Activated CD4-positive, CD25-positive, alpha-beta regulatory T cell treated with anti-CD3 and anti-CD28 coated beads, Interleukin-2, amount 50 U/mL, for 24 hours (primary cell): ENCODE results near the gene SHROOM2.
A peak's percentile ranks its signal among the peaks of the same experiment; 100 is the strongest.

Experiments
- ATAC-seq, 2 donors: fragments of 150-1000 bp; cut with Tn5 transposase; one replicate each; pipeline ENCODE4 v1.10.0; 2021; ENCODE audit warnings: mild to moderate bottlenecking in 1 of 2, moderate library complexity in 1 of 2

Gene SHROOM2

DNA sequence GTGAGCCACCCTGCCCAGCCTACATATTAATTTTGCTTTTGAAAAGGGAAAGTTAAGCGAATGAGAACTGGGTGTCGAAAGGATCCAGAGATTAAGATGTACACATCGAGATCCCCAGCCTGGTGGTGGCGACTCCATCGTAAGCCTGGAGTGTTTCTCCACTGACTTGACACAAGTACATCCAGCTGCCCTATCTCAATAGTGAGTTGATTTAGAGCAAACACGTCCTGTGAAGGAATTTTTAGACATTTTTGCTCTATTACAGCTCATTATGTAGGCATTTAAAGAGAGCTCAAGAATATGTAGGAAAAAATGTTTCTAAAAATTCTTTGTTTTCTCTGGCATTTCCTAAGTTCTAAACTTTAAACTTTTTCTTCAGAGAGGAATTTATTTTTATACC lies 169.3 kb downstream of the SHROOM2 start:
- no peak for ATAC-seq

DNA sequence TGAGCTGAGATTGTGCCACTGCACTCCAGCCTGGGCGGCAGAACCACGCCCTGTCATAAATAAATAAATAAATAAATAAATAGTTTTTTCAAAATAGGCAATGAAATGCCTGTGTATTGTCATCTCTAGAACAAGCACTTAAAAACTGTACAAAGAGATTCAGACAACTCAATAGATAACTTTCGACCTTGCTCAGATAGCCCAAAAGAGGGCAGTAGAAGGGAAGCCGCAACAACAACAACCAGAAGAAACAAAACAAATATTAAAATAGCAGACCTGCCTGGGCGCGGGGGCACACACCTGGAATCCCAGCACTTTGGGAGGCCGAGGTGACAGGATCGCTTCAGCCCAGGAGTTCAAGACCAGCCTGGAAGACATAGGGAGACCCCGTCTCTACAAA lies 171.5 kb downstream of the SHROOM2 start:
- no peak for ATAC-seq

DNA sequence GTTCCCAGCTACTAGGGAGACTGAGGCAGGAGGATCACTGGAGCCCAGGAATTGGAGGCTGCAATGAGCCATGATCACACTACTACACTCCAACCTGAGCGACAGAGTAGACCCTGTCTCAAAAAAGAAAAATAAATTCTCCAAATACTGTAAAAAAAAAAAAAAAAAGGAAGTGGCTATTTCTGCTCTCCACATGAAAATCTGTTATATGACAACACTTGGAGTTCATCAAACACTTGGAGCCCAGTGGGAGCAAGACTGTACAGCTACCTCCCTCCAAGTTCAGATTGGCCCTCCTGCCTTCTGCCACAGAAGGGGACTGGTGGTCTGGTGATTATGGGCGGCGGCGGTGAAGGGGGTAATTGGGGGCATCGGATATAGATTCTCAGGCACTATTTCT lies 172.0 kb downstream of the SHROOM2 start:
- ATAC-seq: no peak

DNA sequence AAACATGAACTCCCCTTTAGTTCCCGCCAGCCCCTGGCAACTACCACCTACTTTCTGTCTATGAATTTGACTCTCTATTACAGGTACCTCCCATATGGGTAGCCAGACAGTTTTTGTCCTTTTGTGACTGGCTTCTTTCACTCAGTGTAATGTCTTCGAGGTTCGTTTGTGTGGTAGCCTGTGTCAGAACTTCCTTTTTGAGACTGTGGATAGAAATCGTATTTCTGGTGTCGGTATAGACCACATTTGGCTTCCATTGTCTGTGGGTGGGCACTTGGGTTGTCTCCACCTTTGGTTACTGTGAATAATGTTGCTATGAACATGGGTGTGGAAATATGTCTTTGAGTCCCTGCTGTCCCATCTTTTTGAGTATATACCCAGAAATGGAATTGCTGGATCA lies 175.5 kb downstream of the SHROOM2 start:
- no peak for ATAC-seq

DNA sequence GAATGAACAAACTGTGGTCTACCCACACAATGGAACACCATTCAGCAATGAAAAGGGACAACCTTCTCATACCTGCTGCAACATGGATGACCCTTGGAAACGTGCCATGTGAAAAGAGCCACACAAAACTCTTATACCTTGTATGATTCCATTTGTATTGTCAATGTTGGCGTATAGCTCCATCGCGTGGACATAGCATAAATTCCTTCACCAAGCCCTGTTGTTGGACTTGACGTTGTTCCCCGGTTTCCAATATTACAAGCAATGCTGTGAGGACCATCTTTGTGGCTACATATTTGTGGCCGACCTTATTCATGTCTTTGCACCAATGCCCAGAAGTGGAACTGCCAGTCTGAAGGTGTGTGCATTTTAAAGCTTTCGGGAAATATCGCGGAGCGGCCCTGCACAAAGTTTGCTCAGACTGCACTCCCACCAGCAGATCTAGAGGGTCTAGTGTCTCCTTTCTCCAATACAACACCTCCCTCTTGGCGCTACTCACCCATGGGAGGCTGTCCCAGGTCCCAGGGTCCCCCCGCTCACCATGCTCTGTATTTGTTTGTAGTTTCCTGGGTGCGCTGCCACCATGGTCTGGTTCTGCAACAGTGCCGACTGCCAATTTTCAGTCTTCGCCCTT lies 180.7 kb downstream of the SHROOM2 start, which contains the start of gene CLDN34:
CLDN34 (plus strand) TSS at position 584 of the 634 bp plus-strand sequence; CDS start at position 584, 0 bp downstream.
- ATAC-seq: no peak

DNA sequence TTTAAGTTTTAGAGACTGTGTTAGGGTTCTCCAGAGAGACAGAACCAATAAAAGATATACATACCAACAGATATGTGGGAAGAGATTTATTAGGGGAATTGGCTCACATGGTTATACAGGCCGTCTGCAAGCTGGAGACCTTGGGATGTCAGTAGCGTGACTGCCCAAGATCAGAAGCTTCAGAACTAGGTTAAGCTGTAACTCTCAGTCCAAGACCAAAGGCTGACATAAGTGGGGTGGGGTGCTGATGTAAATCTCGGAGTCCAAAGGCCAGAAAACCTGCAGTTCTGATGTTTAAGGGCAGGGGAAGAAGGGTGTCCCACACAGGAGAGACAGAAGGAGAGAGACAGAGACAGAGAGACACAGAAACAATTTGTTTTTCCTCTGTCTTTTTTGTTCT lies 191.4 kb downstream of the SHROOM2 start:
- ATAC-seq: no peak

DNA sequence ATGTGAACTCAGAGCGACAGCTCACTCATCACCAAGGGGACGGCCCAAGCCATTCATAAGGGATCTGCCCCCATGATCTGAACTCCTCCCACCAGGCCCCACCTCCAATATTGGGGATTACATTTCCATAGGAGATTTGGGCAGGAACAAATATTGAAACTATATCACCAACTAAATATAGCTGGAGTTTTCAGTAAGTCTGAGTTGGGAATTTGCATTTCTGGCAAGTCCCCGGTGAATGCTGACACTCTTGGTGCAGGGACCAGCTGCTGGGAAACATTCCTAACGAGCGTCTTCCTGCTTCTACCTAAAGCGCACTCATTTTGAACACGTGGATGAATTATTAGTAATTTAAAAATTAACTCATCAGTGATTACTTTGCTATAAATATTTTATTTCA lies 194.2 kb downstream of the SHROOM2 start:
- no peak for ATAC-seq

DNA sequence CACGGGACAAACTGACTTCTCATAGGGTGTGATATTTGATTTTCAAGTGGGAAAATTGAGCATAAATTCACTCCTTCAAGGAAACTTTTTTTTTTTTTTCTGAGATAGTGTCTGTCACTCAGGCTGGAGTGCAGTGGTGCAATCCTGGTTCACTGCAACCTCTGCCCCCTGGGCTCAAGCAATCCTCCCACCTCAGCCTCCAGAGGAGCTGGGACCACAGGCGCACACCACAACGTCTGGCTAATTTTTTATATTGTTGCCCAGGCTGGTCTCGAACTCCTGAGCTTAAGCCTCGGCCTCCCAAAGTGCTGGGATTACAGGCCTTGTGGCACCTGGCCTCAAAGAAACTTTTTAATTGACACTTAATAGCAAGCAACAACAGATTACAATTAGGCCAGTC lies 194.7 kb downstream of the SHROOM2 start:
- ATAC-seq: no peak

DNA sequence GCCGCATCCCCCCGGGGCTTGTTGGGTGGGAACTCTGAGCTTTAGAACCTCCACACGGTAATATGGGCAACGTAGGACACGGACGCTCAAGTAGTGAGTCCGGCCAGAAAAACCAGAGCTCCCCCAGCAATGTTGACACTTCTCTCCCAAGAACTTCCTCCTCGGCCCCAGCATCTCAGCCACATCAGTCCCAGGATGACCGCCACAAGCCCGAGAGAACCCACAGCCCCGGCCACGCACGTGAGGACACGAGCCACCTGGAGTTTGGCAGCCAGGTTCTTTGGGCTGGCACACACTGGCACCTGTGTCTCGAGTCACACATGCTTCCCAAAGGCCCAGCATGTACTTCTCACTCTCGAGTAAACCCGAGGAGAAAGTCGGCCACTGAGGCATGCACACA lies 197.2 kb downstream of the SHROOM2 start:
- no peak for ATAC-seq

DNA sequence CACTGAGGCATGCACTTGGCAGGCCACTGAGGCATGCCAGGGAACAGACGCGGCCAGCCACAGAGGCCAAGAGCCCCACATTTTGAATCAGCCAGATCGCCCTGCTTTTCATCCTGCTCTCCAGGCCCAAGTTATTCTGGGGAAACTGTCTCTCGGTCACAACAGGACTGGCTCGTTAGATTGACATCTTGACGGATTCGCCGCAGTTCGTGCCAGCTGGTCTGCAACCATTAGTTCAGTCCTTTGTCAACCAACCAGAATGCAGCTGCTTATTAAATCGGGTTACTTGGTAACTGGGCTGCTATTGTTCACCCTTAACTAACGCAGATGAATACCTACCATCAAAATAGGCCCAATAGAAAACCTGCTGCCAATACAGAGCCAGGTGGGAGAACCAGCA lies 197.6 kb downstream of the SHROOM2 start:
- ATAC-seq: no peak

DNA sequence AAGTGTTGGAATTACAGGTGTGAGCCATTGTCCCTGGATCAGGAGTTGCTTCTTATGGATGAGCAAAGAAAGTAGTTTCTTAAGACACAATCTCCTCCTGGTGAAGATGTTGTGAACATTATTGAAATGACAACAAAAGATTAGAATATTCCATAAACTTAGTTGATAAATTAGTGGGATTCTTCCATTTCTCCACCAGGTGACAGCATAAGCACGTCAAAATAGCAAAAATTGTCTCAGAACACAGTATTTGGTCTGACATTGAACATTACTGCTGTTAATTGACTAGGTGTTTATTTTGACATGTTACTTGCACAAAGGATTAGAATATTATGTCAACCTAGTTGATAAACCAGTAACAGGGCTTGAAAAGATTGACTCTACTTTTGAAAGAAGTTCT lies 202.5 kb downstream of the SHROOM2 start:
- ATAC-seq: no peak

DNA sequence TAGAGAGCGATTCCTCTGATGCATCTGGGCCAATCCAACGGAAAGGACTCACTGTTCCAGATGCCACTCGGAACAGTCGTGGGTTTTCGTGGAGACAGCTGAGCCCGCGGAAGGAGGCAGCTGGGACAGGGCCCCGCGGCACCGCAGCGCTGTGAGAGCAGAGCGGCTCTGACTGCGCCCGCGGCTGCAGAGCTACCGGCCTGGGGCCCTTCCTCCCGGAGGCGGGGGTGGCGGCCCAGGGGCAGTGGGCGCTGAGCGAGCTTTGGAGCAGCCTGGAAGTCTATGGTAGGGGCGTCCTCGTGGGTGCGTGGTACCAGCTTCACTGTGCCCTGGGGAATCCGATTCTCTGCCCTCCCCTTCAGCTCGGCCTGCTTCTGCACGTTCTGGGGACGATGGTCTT lies 205.8 kb downstream of the SHROOM2 start:
- no peak for ATAC-seq

DNA sequence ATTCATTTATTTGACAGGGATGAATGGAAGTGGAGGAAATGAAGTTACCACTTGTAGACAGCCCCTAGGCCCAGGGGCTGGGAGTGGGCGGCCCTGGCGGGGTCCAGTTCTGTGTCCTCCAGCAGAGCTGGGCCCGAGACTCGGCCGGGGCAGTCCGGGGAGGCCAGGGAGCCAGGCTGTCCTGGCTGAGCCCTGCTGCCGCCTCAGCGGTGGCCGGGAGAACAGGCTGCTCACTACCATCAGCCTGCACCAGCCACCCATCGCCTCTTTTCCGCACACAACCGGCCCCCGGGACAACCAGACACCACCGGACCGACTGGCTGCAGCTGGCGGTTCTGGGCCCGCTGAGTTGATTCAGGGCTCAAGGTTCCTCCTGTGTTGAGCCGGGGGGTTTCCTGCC lies 206.5 kb downstream of the SHROOM2 start:
- ATAC-seq: no peak

DNA sequence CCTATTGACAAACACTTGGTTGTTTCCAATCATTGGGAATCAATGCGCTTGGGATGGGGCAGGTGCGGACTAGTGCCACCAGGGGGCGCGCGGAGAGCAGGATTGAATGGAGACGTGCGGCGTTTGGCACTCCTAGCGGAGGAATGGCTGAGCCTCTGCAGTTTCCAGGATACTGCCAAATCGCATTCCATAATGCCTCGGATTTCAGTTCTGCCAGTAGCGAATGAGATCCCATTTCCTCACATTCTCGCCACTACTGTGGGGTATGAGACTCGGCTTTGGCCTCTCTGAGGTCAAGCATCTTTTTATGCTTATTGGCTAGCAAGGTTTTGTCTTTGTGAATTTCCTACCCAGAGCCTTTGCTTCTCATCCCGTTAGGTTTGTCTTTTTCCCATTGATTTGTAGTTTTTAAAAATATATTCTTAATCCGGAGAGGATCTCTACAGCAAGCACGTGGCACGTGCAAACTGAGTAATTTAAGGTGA lies 209.7 kb downstream of the SHROOM2 start:
- peak in 1 of 2 donors; percentile 35 for ATAC-seq

DNA sequence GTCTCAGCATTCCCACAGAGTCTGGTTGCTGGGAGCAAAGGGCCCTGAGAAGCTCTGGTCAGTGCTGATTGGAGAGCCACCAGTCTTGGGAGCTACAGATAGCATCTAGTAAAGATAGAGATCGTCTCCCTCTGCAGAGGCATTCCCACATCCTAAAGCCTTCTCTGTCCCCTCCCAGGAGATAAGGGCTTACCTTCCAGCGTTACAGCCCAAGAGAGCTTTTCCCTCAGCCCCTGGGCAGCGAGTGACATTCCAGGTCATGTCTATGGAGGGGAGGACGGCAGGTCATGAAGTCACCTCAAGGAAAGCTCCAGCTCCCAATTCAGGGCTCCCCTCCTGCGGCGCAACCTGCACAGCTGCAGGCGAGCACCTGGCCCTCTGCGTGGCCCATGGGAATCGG lies 210.8 kb downstream of the SHROOM2 start:
- ATAC-seq: no peak

DNA sequence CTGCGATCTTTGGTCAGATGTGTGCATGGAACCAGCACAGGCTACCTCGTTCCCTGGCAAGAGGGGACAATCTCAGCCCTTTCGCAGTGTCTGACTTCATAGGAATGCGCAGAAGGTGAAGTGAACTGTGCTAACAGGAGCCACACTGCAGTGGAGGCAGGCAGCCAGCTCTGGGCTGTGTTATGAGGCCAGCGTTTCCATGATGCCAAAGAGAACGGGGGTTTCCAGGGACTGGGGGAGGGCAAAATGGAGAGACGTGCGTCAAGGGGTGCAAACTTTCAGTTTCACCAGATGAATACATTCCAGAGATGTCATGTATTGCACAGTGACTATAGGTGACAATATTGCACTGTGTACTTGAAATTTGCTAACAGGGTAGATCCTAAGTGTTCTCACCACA lies 211.3 kb downstream of the SHROOM2 start:
- peak; percentile 95 to 97 for ATAC-seq
